Astrocyte of the spinal cord (primary cell): ENCODE results near the gene PXK.
A peak's percentile ranks its signal among the peaks of the same experiment; 100 is the strongest.

Source experiments
- DNase-seq: peaks from one replicate; pipeline ENCODE4 v3.0.0; 2011; ENCODE audit warnings: low read depth, low spot score
- H3K4me3 ChIP-seq: 2 replicates; pipeline ENCODE4 v1.5.1; 2011; ENCODE audit warnings: low read depth, mild to moderate bottlenecking, low read length, moderate library complexity
- in situ Hi-C: cut with HindIII; loops from 2 replicates; pipeline ENCODE4 v1.10.0; 2017; ENCODE audit warnings: low sequenced_read_pairs
- TF ChIP-seq, protein P1 (sequence below): IDR thresholded peaks from 2 replicates; pipeline ENCODE4 v1.5.1; 2012; ENCODE audit warnings: low read depth, mild to moderate bottlenecking, low read length, inconsistent platforms

Gene PXK

DNA sequence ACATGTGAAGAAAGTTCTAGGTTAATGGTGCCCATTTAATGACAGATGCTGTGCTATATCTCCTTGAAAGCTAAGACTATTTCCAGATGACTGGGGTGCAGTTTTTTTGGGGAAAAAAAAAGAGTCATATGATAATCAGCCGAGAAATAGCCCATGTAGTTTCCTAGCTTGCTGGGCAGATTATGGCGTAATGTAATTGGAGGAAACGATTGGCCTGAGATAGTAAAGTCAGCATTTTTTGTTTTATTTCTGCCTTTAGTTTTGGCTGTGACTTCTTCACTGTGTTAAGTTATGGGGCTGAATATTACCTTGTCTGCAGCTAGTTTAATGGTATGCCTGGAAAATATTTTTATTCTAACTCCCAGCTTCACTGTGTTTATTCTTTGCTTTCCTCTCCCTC, 77.0 kb downstream of the PXK start:
- in situ Hi-C loops: no loop called here

DNA sequence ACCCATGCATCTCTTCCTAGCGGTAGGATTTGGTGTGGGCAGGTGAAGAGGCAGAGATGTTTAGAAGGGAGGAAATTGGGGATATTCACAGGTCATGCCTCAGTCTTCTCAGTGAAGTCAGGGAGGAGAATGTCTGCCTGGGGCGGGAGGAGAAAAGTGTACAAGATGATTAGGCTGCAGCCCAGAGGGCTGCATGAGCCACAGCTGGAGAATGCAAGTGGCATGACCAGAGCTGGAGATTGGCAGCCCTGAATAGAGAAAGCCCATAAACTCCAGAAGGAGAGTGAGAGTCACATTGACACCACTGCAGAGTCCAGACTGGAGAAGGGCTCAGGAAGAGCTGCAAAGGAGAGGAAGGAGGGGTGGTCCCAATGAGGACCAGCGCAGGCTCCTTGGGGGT, 78.3 kb downstream of the PXK start:
- no peak for DNase-seq
- in situ Hi-C loops: no loop called here
- TF ChIP-seq, protein P1, sequence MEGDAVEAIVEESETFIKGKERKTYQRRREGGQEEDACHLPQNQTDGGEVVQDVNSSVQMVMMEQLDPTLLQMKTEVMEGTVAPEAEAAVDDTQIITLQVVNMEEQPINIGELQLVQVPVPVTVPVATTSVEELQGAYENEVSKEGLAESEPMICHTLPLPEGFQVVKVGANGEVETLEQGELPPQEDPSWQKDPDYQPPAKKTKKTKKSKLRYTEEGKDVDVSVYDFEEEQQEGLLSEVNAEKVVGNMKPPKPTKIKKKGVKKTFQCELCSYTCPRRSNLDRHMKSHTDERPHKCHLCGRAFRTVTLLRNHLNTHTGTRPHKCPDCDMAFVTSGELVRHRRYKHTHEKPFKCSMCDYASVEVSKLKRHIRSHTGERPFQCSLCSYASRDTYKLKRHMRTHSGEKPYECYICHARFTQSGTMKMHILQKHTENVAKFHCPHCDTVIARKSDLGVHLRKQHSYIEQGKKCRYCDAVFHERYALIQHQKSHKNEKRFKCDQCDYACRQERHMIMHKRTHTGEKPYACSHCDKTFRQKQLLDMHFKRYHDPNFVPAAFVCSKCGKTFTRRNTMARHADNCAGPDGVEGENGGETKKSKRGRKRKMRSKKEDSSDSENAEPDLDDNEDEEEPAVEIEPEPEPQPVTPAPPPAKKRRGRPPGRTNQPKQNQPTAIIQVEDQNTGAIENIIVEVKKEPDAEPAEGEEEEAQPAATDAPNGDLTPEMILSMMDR: no peak
- no peak overlapping the region for H3K4me3 ChIP-seq

More for the DNA sequence above, 77.0 kb downstream of the PXK start:
- H3K4me3 ChIP-seq: no peak overlapping the region
- DNase-seq: no peak
- TF ChIP-seq, protein P1: no peak

DNA sequence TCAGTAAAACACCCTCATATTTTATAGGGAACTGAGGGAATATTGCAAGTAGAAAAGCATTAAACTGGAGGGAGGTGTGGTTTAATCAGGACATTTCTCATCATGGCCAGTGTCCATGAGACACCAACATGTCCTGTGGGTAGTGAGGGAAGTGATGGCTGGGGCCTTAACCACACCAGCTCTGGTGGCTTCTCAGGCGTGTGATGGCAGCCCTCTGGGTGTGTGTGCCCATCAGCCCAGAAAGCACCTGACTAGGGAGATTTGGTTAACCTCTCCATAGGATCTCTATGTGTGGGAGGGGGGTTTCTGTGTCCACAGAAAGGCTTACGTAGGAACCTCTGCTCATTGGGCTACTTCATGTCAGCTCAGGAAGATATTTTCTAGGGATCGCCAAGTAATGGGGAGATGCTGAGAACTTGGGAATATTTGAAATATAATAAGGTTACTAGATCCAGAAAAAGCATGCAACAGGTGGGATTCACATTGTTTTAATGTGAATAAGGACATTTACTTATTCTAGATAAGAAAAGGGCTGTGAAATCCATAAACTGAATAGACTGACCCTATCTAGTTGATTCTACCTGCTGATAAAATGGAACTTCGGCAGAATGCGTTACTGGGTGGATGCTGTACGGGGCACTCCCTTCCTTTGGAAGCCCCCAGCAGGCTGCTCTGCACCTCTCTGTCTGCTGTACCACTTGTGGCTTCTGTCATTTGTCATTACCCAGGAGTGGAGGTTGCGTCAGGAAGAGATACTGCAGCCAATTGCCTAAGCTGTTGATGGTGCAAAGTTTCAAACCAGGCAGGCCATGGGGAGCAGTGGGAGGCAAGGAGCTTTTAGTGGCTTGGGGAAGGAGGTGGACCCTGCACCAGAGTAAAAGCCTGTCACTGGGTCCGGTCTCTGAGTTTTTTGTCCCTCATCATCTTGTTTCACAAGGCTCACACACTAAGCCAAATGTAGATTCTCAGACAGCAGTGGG, 79.4 kb downstream of the PXK start:
- TF ChIP-seq, protein P1: no peak
- in situ Hi-C loops: no loop called here
- no peak for DNase-seq
- no peak overlapping the region for H3K4me3 ChIP-seq

DNA sequence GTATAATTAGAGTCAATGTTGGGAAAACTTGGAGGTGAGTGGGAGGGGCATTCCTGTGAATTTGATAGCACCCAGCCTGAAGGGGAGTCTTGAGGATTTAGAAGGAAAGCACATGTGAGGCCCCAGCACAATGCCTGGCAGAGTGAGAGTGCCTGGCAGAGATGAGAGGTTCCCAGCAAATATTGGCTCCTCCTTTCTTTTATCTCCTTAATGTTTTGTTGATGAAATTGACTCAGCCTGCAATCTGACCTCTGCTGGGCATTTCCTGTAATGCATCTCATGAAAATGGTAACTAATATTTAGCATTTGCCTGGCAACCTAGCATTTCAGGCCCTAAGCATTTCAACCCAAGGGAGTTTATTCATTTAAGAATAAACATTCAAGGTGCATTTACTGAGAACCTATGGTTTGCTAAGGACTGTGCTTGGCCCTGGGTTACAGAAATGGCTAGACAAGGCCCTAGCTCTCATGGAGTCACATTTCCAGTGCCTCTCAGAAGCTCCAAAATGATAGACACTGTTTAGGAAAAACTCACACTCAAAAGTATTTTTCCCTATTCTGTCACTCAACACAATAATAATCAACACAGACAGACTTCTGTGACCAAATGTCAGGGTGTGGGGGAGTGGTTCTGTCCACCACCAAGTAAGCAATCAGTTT, 82.0 kb downstream of the PXK start:
- no peak overlapping the region for H3K4me3 ChIP-seq
- DNase-seq: peak; percentile 67
- TF ChIP-seq, protein P1: peak; percentile 80
- in situ Hi-C loops: no loop called here

DNA sequence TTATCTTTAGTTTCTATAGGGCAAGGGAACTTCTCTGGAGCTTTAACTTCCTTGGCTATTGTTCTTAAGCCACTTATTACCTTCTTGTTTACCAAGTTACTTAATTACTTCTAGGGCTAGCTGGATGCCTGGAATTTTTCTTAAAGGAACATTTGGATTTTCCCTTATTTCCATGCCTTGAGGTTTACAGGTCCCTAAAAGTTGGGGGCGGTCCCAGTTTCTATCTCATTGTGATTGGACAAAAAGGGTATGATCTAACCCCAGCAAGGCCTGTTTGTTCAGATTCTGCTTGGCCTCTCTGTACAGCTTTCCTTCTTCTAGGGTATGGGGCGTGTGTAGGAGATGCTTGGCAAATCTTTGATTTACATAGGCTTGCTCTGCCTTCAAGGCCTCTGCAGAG, 83.5 kb downstream of the PXK start:
- no peak for DNase-seq
- no peak overlapping the region for H3K4me3 ChIP-seq
- TF ChIP-seq, protein P1: no peak
- in situ Hi-C loops: no loop called here

DNA sequence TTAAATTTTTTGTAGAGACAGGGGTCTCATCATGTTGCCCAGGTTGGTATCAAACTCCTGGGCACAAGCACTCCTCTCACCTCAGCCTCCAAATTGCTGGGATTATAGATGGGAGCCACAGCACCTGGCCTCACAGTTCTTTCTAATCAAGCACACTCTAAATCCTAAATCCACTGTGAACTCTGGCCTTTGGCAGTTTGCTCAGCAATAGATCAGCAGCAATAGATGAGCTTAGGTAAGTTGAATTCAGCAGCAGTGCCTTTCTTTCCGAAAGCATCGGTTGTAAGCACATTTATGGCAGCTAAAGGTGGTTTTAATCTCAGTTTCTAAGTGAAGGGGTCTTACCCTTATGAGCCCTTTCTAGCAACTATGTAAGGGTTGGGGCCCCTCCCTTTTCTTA, 84.4 kb downstream of the PXK start:
- H3K4me3 ChIP-seq: no peak overlapping the region
- in situ Hi-C loops: no loop called here
- TF ChIP-seq, protein P1: no peak
- no peak for DNase-seq
